Mucosa of rectum (tissue), 2 donors: ENCODE measurements around the gene KDM4B.

Source experiments
- H3K27ac ChIP-seq, 2 donors: one replicate each; pipeline ENCODE4 v1.7.0; 2013; ENCODE audit warnings: inconsistent platforms in 2 of 2, low read depth in 2 of 2, low read length in 2 of 2
- H3K27me3 ChIP-seq, 2 donors: one replicate each; pipeline ENCODE4 v1.7.0; 2013; ENCODE audit warnings: low read length in 2 of 2; ENCODE audit not compliant: control insufficient read depth in 2 of 2, insufficient read depth in 2 of 2
- H3K36me3 ChIP-seq, 2 donors: one replicate each; pipeline ENCODE4 v1.7.0; 2013; ENCODE audit warnings: low read length in 2 of 2; ENCODE audit not compliant: control insufficient read depth in 2 of 2, insufficient read depth in 2 of 2
- H3K4me1 ChIP-seq, 2 donors: one replicate each; pipeline ENCODE4 v1.7.0; 2013; ENCODE audit warnings: low read length in 2 of 2, mild to moderate bottlenecking in 1 of 2; ENCODE audit not compliant: control insufficient read depth in 2 of 2, insufficient read depth in 2 of 2
- H3K4me3 ChIP-seq, 2 donors: one replicate each; pipeline ENCODE4 v1.7.0; 2013; ENCODE audit warnings: low read length in 2 of 2
- H3K9ac ChIP-seq, 2 donors: one replicate each; pipeline ENCODE4 v1.7.0; 2013; ENCODE audit warnings: low read length in 2 of 2, low read depth in 1 of 2, mild to moderate bottlenecking in 1 of 2
- H3K9me3 ChIP-seq, 2 donors: one replicate each; pipeline ENCODE4 v1.7.0; 2013; ENCODE audit warnings: low read length in 2 of 2; ENCODE audit not compliant: control insufficient read depth in 2 of 2
- donor health status: healthy.
- donor health status: Normal muscosa, but diverticular disease.

Gene KDM4B

GRCh38 chr19:4984438-4984990 is 15.6 kb downstream of the KDM4B start:
- no peaks in the 10 kb centered on the region for H3K9me3 ChIP-seq
- no peak overlapping the region for H3K27ac ChIP-seq
- no peaks in the 10 kb centered on the region for H3K4me1 ChIP-seq
- no peak overlapping the region for H3K9ac ChIP-seq
- no peak overlapping the region for H3K4me3 ChIP-seq
- no peaks in the 10 kb centered on the region for H3K27me3 ChIP-seq
- no peaks in the 10 kb centered on the region for H3K36me3 ChIP-seq

- Histone ChIP-seq H3K4me1 (no peaks in the 10 kb centered on the region), H3K4me3 (no peak overlapping the region), H3K9me3 (no peaks in the 10 kb centered on the region), H3K36me3 (no peaks in the 10 kb centered on the region), H3K27ac (no peak overlapping the region), H3K27me3 (no peaks in the 10 kb centered on the region), H3K9ac (no peak overlapping the region)
Observed at GRCh38 chr19:4985551-4985991, 16.7 kb downstream of the KDM4B start.

GRCh38 chr19:4986056-4986455 is 17.1 kb downstream of the KDM4B start:
- no peak overlapping the region for H3K9ac ChIP-seq
- H3K27me3 ChIP-seq, result no peaks in the 10 kb centered on the region
- no peak overlapping the region for H3K27ac ChIP-seq

GRCh38 chr19:4986471-4986891 is 17.6 kb downstream of the KDM4B start:
- H3K36me3 ChIP-seq, result no peaks in the 10 kb centered on the region
- H3K27ac ChIP-seq, result no peak overlapping the region
- no peak overlapping the region for H3K9ac ChIP-seq
- no peaks in the 10 kb centered on the region for H3K9me3 ChIP-seq
- no peaks in the 10 kb centered on the region for H3K4me1 ChIP-seq
- H3K4me3 ChIP-seq, result no peak overlapping the region
- H3K27me3 ChIP-seq, result no peaks in the 10 kb centered on the region

More at GRCh38 chr19:4986056-4986455, 17.1 kb downstream of the KDM4B start:
- no peaks in the 10 kb centered on the region for H3K36me3 ChIP-seq
- H3K9me3 ChIP-seq, result no peaks in the 10 kb centered on the region
- H3K4me3 ChIP-seq, result no peak overlapping the region
- H3K4me1 ChIP-seq, result no peaks in the 10 kb centered on the region

GRCh38 chr19:4987256-4987655 is 18.3 kb downstream of the KDM4B start:
- Histone ChIP-seq H3K9me3 (no peaks in the 10 kb centered on the region), H3K4me1 (no peaks in the 10 kb centered on the region), H3K4me3 (no peak overlapping the region), H3K27ac (no peak overlapping the region), H3K36me3 (no peaks in the 10 kb centered on the region), H3K9ac (no peak overlapping the region), H3K27me3 (no peaks in the 10 kb centered on the region)

GRCh38 chr19:4987692-4988370 is 18.9 kb downstream of the KDM4B start:
- H3K4me1 ChIP-seq, result no peaks in the 10 kb centered on the region

GRCh38 chr19:4988770-4989251 is 19.9 kb downstream of the KDM4B start:
- peak overlapping the region in 1 of 2 donors; percentile 17 for H3K9ac ChIP-seq

More at GRCh38 chr19:4987692-4988370, 18.9 kb downstream of the KDM4B start:
- Histone ChIP-seq H3K36me3 (no peaks in the 10 kb centered on the region), H3K4me3 (no peak overlapping the region), H3K9ac (no peak overlapping the region), H3K27me3 (no peaks in the 10 kb centered on the region), H3K27ac (no peak overlapping the region), H3K9me3 (no peaks in the 10 kb centered on the region)

GRCh38 chr19:4990306-4990705 is 21.4 kb downstream of the KDM4B start:
- H3K27ac ChIP-seq, result no peak overlapping the region
- no peaks in the 10 kb centered on the region for H3K4me1 ChIP-seq
- H3K27me3 ChIP-seq, result no peaks in the 10 kb centered on the region
- H3K9me3 ChIP-seq, result no peaks in the 10 kb centered on the region
- no peak overlapping the region for H3K4me3 ChIP-seq
- H3K9ac ChIP-seq, result no peak overlapping the region
- H3K36me3 ChIP-seq, result no peaks in the 10 kb centered on the region

More at GRCh38 chr19:4988770-4989251, 19.9 kb downstream of the KDM4B start:
- Histone ChIP-seq H3K4me1 (no peaks in the 10 kb centered on the region), H3K27me3 (no peaks in the 10 kb centered on the region), H3K27ac (no peak overlapping the region), H3K4me3 (no peak overlapping the region), H3K36me3 (no peaks in the 10 kb centered on the region), H3K9me3 (no peaks in the 10 kb centered on the region)

- H3K9me3 ChIP-seq, result no peaks in the 10 kb centered on the region
- H3K36me3 ChIP-seq, result peaks cover 0 to 2% of the 10 kb centered on the region in 2 donors
- H3K27ac ChIP-seq, result no peak overlapping the region
- no peaks in the 10 kb centered on the region for H3K4me1 ChIP-seq
- H3K9ac ChIP-seq, result no peak overlapping the region
- no peaks in the 10 kb centered on the region for H3K27me3 ChIP-seq
- H3K4me3 ChIP-seq, result no peak overlapping the region
Observed at GRCh38 chr19:4991538-4991937, 22.6 kb downstream of the KDM4B start.

GRCh38 chr19:4991996-4992698 is 23.2 kb downstream of the KDM4B start:
- H3K4me3 ChIP-seq, result no peak overlapping the region
- no peak overlapping the region for H3K27ac ChIP-seq
- no peaks in the 10 kb centered on the region for H3K9me3 ChIP-seq
- no peaks in the 10 kb centered on the region for H3K4me1 ChIP-seq
- no peak overlapping the region for H3K9ac ChIP-seq
- no peaks in the 10 kb centered on the region for H3K27me3 ChIP-seq
- H3K36me3 ChIP-seq, result peaks cover 0 to 2% of the 10 kb centered on the region in 2 donors
